Rectal smooth muscle tissue (tissue), 1 donor: Measurements from ENCODE around the gene RABGAP1.

Source experiments
- H3K27ac ChIP-seq: one replicate; pipeline ENCODE4 v1.7.0; 2013; ENCODE audit warnings: low read depth, low read length, inconsistent platforms
- H3K27me3 ChIP-seq: one replicate; pipeline ENCODE4 v1.7.0; 2013; ENCODE audit warnings: low read length; ENCODE audit not compliant: control insufficient read depth, insufficient read depth
- H3K36me3 ChIP-seq: one replicate; pipeline ENCODE4 v1.7.0; 2013; ENCODE audit warnings: low read length; ENCODE audit not compliant: control insufficient read depth, insufficient read depth
- H3K4me1 ChIP-seq: one replicate; pipeline ENCODE4 v1.7.0; 2013; ENCODE audit warnings: low read length; ENCODE audit not compliant: control insufficient read depth, insufficient read depth
- H3K4me3 ChIP-seq: one replicate; pipeline ENCODE4 v1.7.0; 2013; ENCODE audit warnings: low read length
- H3K9ac ChIP-seq: one replicate; pipeline ENCODE4 v1.7.0; 2013; ENCODE audit warnings: low read length

Gene RABGAP1

GRCh38 chr9:123150708-123151503 is 210.1 kb downstream of the RABGAP1 start:
- H3K27me3 ChIP-seq = no peaks in the 10 kb centered on the region
- H3K36me3 ChIP-seq = peaks cover 2% of the 10 kb centered on the region
- no peak overlapping the region for H3K9ac ChIP-seq
- H3K27ac ChIP-seq = no peak overlapping the region
- no peak overlapping the region for H3K4me3 ChIP-seq
- no peaks in the 10 kb centered on the region for H3K4me1 ChIP-seq
